Subcutaneous adipose tissue (tissue), 4 donors: Measurements from ENCODE around the gene RHOH. TPM values are rescaled to one million over a fixed set of nuclear protein-coding genes. Genes with fewer than 3 reads are reported as not detected.

Experiments
- total RNA-seq, 4 donors: library from RNA; depleted of rRNA; stranded (reverse); fragments of >200 nt; gene quantifications; one replicate each; pipeline ENCODE4 v1.1.0, GENCODE V29; 2016
- TF ChIP-seq, protein P1 (sequence below): fragments of 450-650 bp; IDR thresholded peaks from one replicate; pipeline ENCODE4 v1.5.1; 2016; ENCODE audit warnings: low read depth, mild to moderate bottlenecking, control low read depth, antibody characterized with exemption, moderate library complexity

RHOH gene
- total RNA-seq, 4 donors from 2014 or later = 2.1 to 7.0 (median 3.7) TPM

DNA sequence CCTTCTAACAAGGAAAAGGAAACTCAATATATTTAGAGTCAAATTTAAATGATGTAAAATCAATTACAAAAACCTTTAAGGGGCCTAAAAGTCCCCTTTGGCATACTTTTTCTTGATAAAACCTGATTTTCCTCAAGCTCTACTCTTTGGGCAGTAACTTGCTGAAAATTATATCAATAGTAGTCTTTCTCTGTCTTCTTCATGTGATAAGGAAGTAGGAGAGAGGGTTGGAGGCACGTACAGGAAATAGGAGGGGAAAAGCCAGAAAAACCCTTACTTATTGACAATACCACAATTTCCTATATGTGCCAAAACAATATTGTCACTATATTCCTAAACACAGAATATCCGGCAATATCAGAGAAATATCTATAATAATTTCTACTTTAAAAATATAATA lies 9.6 kb downstream of the RHOH start:
- TF ChIP-seq, protein P1, sequence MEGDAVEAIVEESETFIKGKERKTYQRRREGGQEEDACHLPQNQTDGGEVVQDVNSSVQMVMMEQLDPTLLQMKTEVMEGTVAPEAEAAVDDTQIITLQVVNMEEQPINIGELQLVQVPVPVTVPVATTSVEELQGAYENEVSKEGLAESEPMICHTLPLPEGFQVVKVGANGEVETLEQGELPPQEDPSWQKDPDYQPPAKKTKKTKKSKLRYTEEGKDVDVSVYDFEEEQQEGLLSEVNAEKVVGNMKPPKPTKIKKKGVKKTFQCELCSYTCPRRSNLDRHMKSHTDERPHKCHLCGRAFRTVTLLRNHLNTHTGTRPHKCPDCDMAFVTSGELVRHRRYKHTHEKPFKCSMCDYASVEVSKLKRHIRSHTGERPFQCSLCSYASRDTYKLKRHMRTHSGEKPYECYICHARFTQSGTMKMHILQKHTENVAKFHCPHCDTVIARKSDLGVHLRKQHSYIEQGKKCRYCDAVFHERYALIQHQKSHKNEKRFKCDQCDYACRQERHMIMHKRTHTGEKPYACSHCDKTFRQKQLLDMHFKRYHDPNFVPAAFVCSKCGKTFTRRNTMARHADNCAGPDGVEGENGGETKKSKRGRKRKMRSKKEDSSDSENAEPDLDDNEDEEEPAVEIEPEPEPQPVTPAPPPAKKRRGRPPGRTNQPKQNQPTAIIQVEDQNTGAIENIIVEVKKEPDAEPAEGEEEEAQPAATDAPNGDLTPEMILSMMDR = no peak

GRCh38 chr4:40209401-40209800 lies 12.6 kb downstream of the RHOH start:
- TF ChIP-seq, protein P1 = no peak

DNA sequence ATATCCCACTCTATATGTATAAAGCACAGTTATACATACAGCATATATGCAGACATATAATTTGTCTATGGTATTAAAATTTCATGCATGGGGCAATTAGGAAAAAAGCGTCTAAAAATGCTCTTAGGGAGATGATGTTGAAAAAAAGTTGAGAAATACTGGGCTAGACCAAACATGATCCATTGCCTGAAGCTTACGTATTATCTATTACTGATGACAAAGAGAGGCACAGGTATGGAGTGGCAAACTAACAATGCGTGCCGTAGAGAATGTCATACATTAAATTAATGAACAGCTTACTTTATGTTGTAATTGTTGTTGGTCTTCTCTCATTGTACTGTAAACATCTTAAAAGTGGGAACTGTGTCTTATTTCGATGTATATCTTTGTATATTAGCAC lies 13.9 kb downstream of the RHOH start:
- TF ChIP-seq, protein P1 = no peak

DNA sequence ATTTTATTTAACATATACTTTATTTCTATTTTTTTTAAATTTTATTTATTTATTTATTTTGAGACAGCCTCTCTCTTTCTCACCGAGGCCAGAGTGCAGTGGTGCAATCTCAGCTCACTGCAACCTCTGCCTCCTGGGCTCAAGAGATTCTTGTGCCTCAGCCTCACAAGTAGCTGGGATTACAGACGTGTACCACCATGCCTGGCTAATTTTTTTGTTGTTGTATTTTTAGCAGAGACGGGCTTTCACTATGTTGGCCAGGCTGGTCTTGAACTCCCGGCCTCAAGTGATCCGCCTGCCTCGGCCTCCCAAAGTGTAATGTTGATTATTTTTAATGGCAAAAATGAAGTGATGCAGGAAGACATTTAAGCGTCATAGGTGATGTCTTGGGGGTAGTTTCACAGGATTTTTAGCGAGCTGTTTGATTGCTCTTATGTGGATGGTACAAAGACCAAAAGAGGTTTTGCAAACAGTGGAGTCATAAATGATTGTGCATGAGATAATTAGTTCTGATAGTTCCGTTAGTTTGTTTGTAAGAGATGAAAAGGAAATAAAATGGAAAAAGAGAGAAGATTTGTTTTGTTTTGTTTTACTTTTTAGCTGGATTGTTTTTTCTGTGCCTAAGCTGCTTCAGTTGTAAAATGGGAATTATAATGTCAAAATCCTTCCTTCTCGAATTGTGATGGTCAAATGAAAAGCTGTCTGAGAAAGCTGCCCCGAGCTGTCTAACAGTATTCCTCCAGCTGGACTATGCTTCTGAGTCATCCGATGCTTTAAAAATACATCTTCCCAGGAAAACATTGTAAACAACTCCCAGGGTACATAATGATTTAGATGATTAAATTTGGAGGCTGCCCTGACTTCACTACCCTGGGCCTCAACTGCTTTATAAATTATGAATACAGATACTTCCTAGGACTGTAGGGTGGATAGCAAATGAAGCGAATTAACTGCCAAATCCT lies 14.7 kb downstream of the RHOH start:
- TF ChIP-seq, protein P1 = no peak

GRCh38 chr4:40212674-40213527 lies 16.1 kb downstream of the RHOH start:
- TF ChIP-seq, protein P1 = no peak

DNA sequence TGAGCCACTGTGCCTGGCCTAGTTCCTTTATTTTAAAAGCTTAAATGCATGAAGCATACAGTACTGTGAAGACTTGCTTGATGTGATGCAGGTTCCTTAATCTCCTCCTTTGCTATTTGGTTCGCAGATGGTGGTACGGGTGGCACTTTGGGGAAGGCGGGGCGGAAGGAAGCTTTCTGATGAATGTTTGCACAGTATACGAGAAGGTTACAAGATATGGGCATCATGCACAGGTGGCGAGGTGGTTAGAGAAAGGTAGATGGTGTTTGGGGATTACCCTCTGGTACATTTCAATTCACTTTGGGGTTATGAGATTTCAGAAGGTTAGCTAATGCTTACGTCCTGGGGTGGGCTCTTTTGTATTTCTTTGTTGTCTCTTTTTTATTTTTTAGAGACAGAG lies 17.2 kb downstream of the RHOH start:
- TF ChIP-seq, protein P1 = no peak
